Measurements from ENCODE around the gene MAPK8IP3.
A peak's percentile ranks its signal among the peaks of the same experiment; 100 is the strongest.

MAPK8IP3 gene

DNA sequence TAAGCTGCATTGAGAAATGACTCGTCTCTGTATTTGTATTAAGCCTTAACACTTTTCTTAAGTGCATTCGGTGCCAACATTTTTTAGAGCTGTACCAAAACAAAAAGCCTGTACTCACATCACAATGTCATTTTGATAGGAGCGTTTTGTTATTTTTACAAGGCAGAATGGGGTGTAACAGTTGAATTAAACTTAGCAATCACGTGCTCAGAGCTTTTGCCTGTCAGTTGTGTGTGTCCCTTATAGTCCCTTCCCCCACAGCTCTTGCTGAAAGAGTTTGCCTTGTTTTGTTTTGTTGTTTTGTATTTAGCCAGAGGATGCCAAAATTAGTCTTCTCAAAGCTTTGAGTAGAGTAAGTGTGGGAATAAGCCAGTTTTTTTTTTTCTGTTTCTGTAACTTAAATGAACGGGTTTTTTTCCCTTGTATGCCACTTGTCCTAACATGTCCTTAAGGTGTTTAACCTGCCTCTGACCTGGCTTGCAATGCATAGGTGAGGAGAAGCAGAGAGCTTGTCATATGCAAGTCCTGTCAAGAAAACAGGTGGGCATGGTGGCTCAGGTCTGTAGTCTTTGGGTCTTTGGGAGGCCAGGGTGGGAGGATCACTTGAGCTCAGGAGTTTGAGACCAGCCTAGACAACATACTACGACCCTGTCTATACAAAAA, 4.6 kb upstream of the MAPK8IP3 start:
- no peak for TF ChIP-seq ZBTB7A (IDR thresholded peaks at IDR 0.05; ENCODE audit: low read depth)
- TF ChIP-seq, protein P1, sequence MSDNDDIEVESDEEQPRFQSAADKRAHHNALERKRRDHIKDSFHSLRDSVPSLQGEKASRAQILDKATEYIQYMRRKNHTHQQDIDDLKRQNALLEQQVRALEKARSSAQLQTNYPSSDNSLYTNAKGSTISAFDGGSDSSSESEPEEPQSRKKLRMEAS (IDR thresholded peaks at IDR 0.05) = no peak
- TF ChIP-seq TEAD4 (IDR thresholded peaks at IDR 0.05) = no peak
- TF ChIP-seq FOXM1 (IDR thresholded peaks at IDR 0.05; ENCODE audit: borderline replicate concordance, low read depth) = no peak
- no peak for TF ChIP-seq TAF1 (IDR thresholded peaks at IDR 0.05; ENCODE audit: low read depth)
- no peak for TF ChIP-seq CREB1 (IDR thresholded peaks at IDR 0.05; ENCODE audit: low read depth)
- TF ChIP-seq RAD21 (IDR thresholded peaks at IDR 0.05; ENCODE audit: low read depth) = no peak
- TF ChIP-seq, protein P2, sequence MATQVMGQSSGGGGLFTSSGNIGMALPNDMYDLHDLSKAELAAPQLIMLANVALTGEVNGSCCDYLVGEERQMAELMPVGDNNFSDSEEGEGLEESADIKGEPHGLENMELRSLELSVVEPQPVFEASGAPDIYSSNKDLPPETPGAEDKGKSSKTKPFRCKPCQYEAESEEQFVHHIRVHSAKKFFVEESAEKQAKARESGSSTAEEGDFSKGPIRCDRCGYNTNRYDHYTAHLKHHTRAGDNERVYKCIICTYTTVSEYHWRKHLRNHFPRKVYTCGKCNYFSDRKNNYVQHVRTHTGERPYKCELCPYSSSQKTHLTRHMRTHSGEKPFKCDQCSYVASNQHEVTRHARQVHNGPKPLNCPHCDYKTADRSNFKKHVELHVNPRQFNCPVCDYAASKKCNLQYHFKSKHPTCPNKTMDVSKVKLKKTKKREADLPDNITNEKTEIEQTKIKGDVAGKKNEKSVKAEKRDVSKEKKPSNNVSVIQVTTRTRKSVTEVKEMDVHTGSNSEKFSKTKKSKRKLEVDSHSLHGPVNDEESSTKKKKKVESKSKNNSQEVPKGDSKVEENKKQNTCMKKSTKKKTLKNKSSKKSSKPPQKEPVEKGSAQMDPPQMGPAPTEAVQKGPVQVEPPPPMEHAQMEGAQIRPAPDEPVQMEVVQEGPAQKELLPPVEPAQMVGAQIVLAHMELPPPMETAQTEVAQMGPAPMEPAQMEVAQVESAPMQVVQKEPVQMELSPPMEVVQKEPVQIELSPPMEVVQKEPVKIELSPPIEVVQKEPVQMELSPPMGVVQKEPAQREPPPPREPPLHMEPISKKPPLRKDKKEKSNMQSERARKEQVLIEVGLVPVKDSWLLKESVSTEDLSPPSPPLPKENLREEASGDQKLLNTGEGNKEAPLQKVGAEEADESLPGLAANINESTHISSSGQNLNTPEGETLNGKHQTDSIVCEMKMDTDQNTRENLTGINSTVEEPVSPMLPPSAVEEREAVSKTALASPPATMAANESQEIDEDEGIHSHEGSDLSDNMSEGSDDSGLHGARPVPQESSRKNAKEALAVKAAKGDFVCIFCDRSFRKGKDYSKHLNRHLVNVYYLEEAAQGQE (IDR thresholded peaks at IDR 0.05; ENCODE audit: low read depth) = no peak
- no peak for TF ChIP-seq EP300 (IDR thresholded peaks at IDR 0.05; ENCODE audit: borderline replicate concordance)

DNA sequence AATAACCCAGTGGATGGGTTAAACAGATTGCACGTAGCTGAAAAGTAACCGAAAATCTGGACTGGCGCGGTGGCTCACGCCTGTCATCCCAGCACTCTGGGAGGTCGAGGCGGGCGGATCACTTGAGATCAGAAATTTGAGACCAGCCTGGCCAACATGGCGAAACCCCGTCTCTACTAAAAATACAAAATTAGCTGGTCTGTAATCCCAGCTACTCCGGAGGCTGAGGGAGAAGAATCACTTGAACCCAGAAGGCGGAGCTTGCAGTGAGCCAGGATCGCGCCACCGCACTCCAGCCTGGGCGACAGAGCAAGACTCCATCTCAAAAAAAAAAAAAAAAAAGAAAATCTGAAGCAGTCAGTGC, 689 bp upstream of the MAPK8IP3 start:
- TF ChIP-seq TEAD4 (IDR thresholded peaks at IDR 0.05) = 0 out of 2 replicates have a peak, but pooled peaks have one; percentile 3

DNA sequence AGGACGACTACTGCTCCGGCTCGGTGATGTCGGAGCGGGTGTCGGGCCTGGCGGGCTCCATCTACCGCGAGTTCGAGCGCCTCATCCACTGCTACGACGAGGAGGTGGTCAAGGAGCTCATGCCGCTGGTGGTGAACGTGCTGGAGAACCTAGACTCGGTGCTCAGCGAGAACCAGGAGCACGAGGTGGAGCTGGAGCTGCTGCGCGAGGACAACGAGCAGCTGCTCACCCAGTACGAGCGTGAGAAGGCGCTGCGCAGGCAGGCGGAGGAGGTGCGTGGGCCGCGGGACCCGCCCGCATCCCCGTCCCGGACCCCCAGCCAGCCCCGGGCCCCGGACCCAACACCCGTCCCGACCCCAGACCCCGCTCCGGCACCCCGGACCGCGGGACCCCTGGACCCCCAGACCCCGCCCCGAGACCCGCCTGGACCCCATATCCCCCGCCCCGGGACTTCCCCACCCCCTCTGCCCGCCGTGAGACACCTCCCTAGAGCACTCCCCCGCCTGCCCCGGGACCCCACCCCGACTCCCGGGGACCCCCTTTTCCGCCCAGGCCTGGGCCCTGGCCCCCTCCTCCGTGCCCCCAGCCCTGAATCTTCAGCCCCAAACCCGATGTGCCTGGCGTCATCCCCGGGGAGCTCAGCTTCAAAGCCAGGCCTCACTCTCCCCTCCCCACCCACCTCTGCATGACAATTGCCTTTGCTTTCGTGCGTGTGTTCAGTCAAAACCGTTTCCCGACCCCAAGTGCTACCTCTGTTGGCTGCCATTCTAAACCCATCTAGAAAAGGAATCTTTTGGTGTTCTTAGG, 594 bp downstream of the MAPK8IP3 start:
- TF ChIP-seq, protein P3, sequence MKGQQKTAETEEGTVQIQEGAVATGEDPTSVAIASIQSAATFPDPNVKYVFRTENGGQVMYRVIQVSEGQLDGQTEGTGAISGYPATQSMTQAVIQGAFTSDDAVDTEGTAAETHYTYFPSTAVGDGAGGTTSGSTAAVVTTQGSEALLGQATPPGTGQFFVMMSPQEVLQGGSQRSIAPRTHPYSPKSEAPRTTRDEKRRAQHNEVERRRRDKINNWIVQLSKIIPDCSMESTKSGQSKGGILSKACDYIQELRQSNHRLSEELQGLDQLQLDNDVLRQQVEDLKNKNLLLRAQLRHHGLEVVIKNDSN (IDR thresholded peaks at IDR 0.05) = 0 out of 2 replicates have a peak, but pooled peaks have one; percentile 3
- TF ChIP-seq ZBTB7A (IDR thresholded peaks at IDR 0.05; ENCODE audit: low read depth) = peak; percentile 40; the same call in 1 of the 2 replicates
- no peak for TF ChIP-seq CEBPB (IDR thresholded peaks at IDR 0.05)
- no peak for TF ChIP-seq TCF12 (IDR thresholded peaks at IDR 0.05; ENCODE audit: low read depth)
- TF ChIP-seq NFIC (IDR thresholded peaks at IDR 0.05) = no peak
- TF ChIP-seq TAF1 (IDR thresholded peaks at IDR 0.05; ENCODE audit: low read depth) = no peak
- TF ChIP-seq TEAD4 (IDR thresholded peaks at IDR 0.05) = no peak
- no peak for TF ChIP-seq YY1 (IDR thresholded peaks at IDR 0.05; ENCODE audit: low read depth)
- TF ChIP-seq, protein P1 (IDR thresholded peaks at IDR 0.05) = peak; percentile 88
- TF ChIP-seq RAD21 (IDR thresholded peaks at IDR 0.05; ENCODE audit: low read depth) = no peak
- no peak for TF ChIP-seq FOXM1 (IDR thresholded peaks at IDR 0.05; ENCODE audit: borderline replicate concordance, low read depth)
- TF ChIP-seq, protein P2 (IDR thresholded peaks at IDR 0.05; ENCODE audit: low read depth) = no peak
- no peak for TF ChIP-seq EP300 (IDR thresholded peaks at IDR 0.05; ENCODE audit: borderline replicate concordance)
- no peak for TF ChIP-seq EGR1 (IDR thresholded peaks at IDR 0.05)
- TF ChIP-seq CREB1 (IDR thresholded peaks at IDR 0.05; ENCODE audit: low read depth) = no peak

DNA sequence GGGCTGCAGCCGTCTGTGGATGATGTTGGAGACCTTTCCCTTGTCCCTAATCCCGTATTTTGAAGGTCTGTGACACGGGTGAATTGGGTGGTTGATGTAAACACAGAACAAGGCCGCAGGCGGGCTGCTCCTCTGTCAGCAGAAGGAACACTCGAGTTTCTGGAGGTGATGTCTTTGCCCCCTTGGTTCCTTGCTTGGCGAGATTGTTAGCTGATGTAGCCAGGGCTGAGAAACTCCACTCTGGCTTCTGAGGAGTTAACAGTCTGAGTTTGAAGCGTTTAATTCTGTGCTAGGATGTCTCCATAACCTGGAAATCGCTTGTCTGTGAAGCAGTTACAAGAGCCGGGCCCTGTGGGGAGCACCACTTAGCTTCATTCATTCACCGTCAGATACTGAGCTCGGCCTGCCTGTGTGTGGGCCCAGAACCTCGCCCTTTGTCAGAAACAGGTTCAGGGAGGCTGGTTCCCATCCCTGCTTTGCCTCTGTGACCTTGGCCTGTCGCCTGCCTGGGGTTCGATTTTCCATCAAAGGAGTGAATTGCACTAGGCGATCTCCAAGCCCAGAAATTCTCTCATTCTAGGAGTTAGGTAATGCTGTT, 1.3 kb downstream of the MAPK8IP3 start:
- TF ChIP-seq NFIC (IDR thresholded peaks at IDR 0.05) = no peak
- no peak for TF ChIP-seq TCF12 (IDR thresholded peaks at IDR 0.05; ENCODE audit: low read depth)
- TF ChIP-seq TEAD4 (IDR thresholded peaks at IDR 0.05) = no peak
- TF ChIP-seq, protein P1 (IDR thresholded peaks at IDR 0.05) = no peak
- TF ChIP-seq YY1 (IDR thresholded peaks at IDR 0.05; ENCODE audit: low read depth) = no peak
- no peak for TF ChIP-seq CREB1 (IDR thresholded peaks at IDR 0.05; ENCODE audit: low read depth)
- TF ChIP-seq RAD21 (IDR thresholded peaks at IDR 0.05; ENCODE audit: low read depth) = no peak
- TF ChIP-seq, protein P2 (IDR thresholded peaks at IDR 0.05; ENCODE audit: low read depth) = no peak
